GM21529 (cell line): Measurements from ENCODE around the gene SLC26A6.

Experiments used
- ATAC-seq: cut with Tn5 transposase; IDR thresholded peaks from one replicate; pipeline ENCODE4 v1.9.1; 2021; ENCODE audit not compliant: unreplicated experiment

The SLC26A6 gene

GRCh38 chr3:48635222-48636021 is at the start of gene SLC26A6:
Gene SLC26A6 (minus strand): TSS chr3:48635461. CDS start chr3:48635393, 68 bp downstream.
- ATAC-seq, result peak; percentile 88

- ATAC-seq, result no peak
Measured at GRCh38 chr3:48684480-48685143, 49.4 kb upstream of the SLC26A6 start.

GRCh38 chr3:48684054-48684349 is 48.7 kb upstream of the SLC26A6 start:
- no peak for ATAC-seq

- no peak for ATAC-seq
Measured at GRCh38 chr3:48682786-48683185, 47.5 kb upstream of the SLC26A6 start.

GRCh38 chr3:48681974-48682610 is 46.8 kb upstream of the SLC26A6 start:
- no peak for ATAC-seq

GRCh38 chr3:48681541-48681880 is 46.2 kb upstream of the SLC26A6 start:
- no peak for ATAC-seq

GRCh38 chr3:48680811-48681540 is 45.7 kb upstream of the SLC26A6 start:
- no peak for ATAC-seq

- ATAC-seq, result no peak
Measured at GRCh38 chr3:48679411-48680391, 44.4 kb upstream of the SLC26A6 start.

- no peak for ATAC-seq
Measured at GRCh38 chr3:48678566-48679380, 43.5 kb upstream of the SLC26A6 start.

GRCh38 chr3:48678056-48678455 is 42.8 kb upstream of the SLC26A6 start:
- ATAC-seq, result no peak

GRCh38 chr3:48674505-48674904 is 39.2 kb upstream of the SLC26A6 start:
- ATAC-seq, result no peak

- no peak for ATAC-seq
Measured at GRCh38 chr3:48672522-48672921, 37.3 kb upstream of the SLC26A6 start.

GRCh38 chr3:48664929-48665328 is 29.7 kb upstream of the SLC26A6 start:
- ATAC-seq, result no peak

- no peak for ATAC-seq
Measured at GRCh38 chr3:48664313-48664644, 29.0 kb upstream of the SLC26A6 start.

GRCh38 chr3:48663489-48664312 is 28.4 kb upstream of the SLC26A6 start:
- ATAC-seq, result peak; percentile 85

- no peak for ATAC-seq
Measured at GRCh38 chr3:48662753-48663488, 27.7 kb upstream of the SLC26A6 start, which contains the start of gene CELSR3. Gene CELSR3 (minus strand): TSS chr3:48662886. CDS start chr3:48662634, 252 bp downstream.

- no peak for ATAC-seq
Measured at GRCh38 chr3:48662145-48662752, 27.0 kb upstream of the SLC26A6 start.
